Keratinocyte (primary cell): ENCODE results near the gene SLC10A4.

Source experiments
- CTCF ChIP-seq, 3 experiments: IDR thresholded peaks in 1 of 3; conservative IDR thresholded peaks in 1 of 3; optimal IDR thresholded peaks in 1 of 3; 2 replicates in 2 of 3; 3 replicates in 1 of 3; pipeline versions ENCODE3 to v1.5.1; 2011; ENCODE audit warnings: low read length in 3 of 3, mild to moderate bottlenecking in 3 of 3, moderate library complexity in 2 of 3, control low read depth in 1 of 3, inconsistent platforms in 1 of 3; ENCODE audit not compliant: insufficient read depth in 2 of 3; ENCODE audit errors: extremely low read depth in 1 of 3
- EZH2 ChIP-seq: IDR thresholded peaks from one replicate; pipeline ENCODE4 v1.6.1; 2012; ENCODE audit warnings: inconsistent platforms, mild to moderate bottlenecking, low read length, moderate library complexity

GRCh38 chr4:48454591-48454990, 28.6 kb upstream of the SLC10A4 start:
- TF ChIP-seq CTCF (optimal IDR thresholded peaks at IDR 0.05 in 1 of 3, IDR thresholded peaks at IDR 0.05 in 1 of 3, conservative IDR thresholded peaks at IDR 0.05 in 1 of 3; ENCODE audit: extremely low read depth in 1 of 3, insufficient read depth in 2 of 3, low read length in 3 of 3) (no peak), EZH2 (no peak)
